Natural killer cell (primary cell): Measurements from ENCODE around the gene BBS9. TPM values are rescaled to one million over a fixed set of nuclear protein-coding genes. Genes with fewer than 3 reads are reported as not detected.
"Not testable (repeated sequence)": the region's sequence is repeated elsewhere in the genome, so short reads cannot be mapped to it uniquely, and the experiment has no call there.

Experiments used
- ATAC-seq, 3 donors: fragments of 150-1000 bp in 2 of 3; fragments of 200-7000 bp in 1 of 3; cut with Tn5 transposase; 1 replicate in 1 of 3; 2 replicates in 2 of 3; pipeline ENCODE4 v1.10.0; 2021; ENCODE audit warnings: mild to moderate bottlenecking in 2 of 3, moderate library complexity in 2 of 3
- DNase-seq, 2 donors: peaks; one replicate each; pipeline versions ENCODE4 v3.0.0 to v3.0.0-alpha.2; 2013 to 2021; ENCODE audit warnings: mixed read lengths in 1 of 2
- H3K27ac ChIP-seq: one replicate; pipeline ENCODE4 v1.5.1; 2013; ENCODE audit warnings: mild to moderate bottlenecking, low read length
- H3K27me3 ChIP-seq: one replicate; pipeline ENCODE4 v1.6.1; 2013; ENCODE audit warnings: low read length; ENCODE audit not compliant: control insufficient read depth, insufficient read depth
- H3K36me3 ChIP-seq: one replicate; pipeline ENCODE4 v1.6.1; 2013; ENCODE audit warnings: low read length; ENCODE audit not compliant: control insufficient read depth, insufficient read depth
- H3K4me1 ChIP-seq: one replicate; pipeline ENCODE4 v1.6.1; 2013; ENCODE audit warnings: low read length; ENCODE audit not compliant: control insufficient read depth, insufficient read depth
- H3K4me3 ChIP-seq: one replicate; pipeline ENCODE4 v1.5.1; 2013; ENCODE audit warnings: low read length
- H3K9me3 ChIP-seq: one replicate; pipeline ENCODE4 v1.6.1; 2013; ENCODE audit warnings: low read length; ENCODE audit not compliant: control insufficient read depth, insufficient read depth
- H3K27ac Mint-ChIP-seq, 2 donors: one replicate each; pipeline ENCODE4 v1.8.0; 2022; ENCODE audit warnings: mild to moderate bottlenecking in 2 of 2, mixed read lengths in 2 of 2, moderate library complexity in 1 of 2
- H3K27me3 Mint-ChIP-seq, 2 donors: one replicate each; pipeline ENCODE4 v1.8.0; 2022; ENCODE audit warnings: low read depth in 2 of 2, mixed read lengths in 2 of 2
- H3K36me3 Mint-ChIP-seq: one replicate; pipeline ENCODE4 v1.8.0; 2022; ENCODE audit warnings: mixed read lengths
- H3K4me1 Mint-ChIP-seq, 2 donors: one replicate each; pipeline ENCODE4 v1.8.0; 2022; ENCODE audit warnings: mixed read lengths in 2 of 2
- H3K4me3 Mint-ChIP-seq: one replicate; pipeline ENCODE4 v1.8.0; 2022; ENCODE audit warnings: mild to moderate bottlenecking, moderate library complexity, mixed read lengths
- H3K9me3 Mint-ChIP-seq, 2 donors: one replicate each; pipeline ENCODE4 v1.8.0; 2022; ENCODE audit warnings: mixed read lengths in 2 of 2
- CTCF ChIP-seq: fragments of 200-600 bp; IDR thresholded peaks from one replicate; pipeline ENCODE4 v1.8.0; 2022; ENCODE audit warnings: antibody characterized with exemption
- WGBS: methylation state at CpG from one replicate; pipeline ENCODE4 v1.1.7; 2013; ENCODE audit warnings: missing lambda C conversion rate; ENCODE audit not compliant: insufficient coverage; 5-methylcytosine and 5-hydroxymethylcytosine counted together
- intact Hi-C: fragments of 100-400 bp; cut with micrococcal nuclease; formaldehyde crosslinking; loops from one replicate; pipeline ENCODE4 v1.14.2; 2022
- total RNA-seq, 4 donors: library from RNA; stranded (reverse); fragments of 120-200 nt in 1 of 4; gene quantifications; one replicate each; pipeline versions ENCODE4 v1.2.3 to v1.2.4, GENCODE V29; 2013 to 2022

BBS9 gene
- total RNA-seq, 3 donors from 2014 or later (not counting 1 experiment from before 2014, with no cell fraction given) = 25.1 to 34.6 (median 34.4) TPM

DNA sequence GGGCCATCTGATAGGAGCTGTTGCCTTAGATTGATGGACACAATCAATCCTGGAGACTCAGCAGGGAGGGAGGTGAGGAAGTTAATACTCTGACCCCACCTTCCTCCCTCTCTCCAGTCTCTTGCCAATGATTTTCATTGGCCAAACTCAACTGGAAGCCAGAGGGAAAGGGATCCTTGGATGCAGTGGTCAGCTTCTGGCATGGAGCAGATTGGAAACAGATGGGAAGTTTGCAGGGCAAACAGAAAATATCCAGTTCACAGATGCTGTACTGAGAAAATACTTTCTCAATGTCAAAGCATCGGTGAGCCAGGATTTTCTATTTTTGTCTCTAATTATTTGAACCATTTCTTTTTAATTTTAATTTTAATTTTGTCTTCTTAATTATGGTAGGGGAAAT is 170.8 kb downstream of the BBS9 start:
- Mint-ChIP-seq H3K27me3 (no peaks in the 10 kb centered on the region), H3K36me3 (peaks cover 19% of the 10 kb centered on the region), H3K4me1 (no peaks in the 10 kb centered on the region), H3K9me3 (peaks cover 7 to 23% of the 10 kb centered on the region in 2 donors), H3K4me3 (no peak overlapping the region), H3K27ac (no peak overlapping the region)
- intact Hi-C loops = no loop called here
- WGBS = no CpG with 5 or more reads among the region's 1 CpG
- Histone ChIP-seq H3K4me1 (no peaks in the 10 kb centered on the region), H3K4me3 (no peak overlapping the region), H3K9me3 (no peaks in the 10 kb centered on the region), H3K27me3 (no peaks in the 10 kb centered on the region), H3K36me3 (no peaks in the 10 kb centered on the region), H3K27ac (no peak overlapping the region)
- no peak for TF ChIP-seq CTCF
- ATAC-seq (no peak), DNase-seq (no peak)

DNA sequence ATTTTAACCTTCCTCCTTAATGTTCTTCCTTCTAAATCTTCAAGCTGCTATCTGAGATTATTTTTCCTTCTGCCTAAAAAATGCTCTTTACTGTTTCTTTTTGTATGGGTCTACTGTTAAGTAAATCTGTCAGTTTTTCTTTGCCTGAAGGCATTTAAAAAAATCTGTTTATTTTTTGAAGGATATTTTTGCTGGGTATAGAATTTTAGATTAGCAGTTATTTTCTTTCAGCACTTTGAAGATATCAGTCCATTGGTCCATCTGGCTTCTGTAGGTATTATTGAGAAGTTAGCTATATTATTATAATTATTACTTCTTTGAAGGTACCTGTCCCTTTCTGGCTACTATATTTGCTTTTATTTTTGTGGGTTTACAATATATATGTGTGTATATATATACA is 171.4 kb downstream of the BBS9 start:
- no peak for TF ChIP-seq CTCF
- H3K36me3 ChIP-seq = no peaks in the 10 kb centered on the region
- intact Hi-C loops = no loop called here
- no peak overlapping the region for H3K4me3 ChIP-seq
- Mint-ChIP-seq H3K9me3 (peaks cover 7 to 24% of the 10 kb centered on the region in 2 donors), H3K27ac (no peak overlapping the region), H3K27me3 (no peaks in the 10 kb centered on the region), H3K4me3 (no peak overlapping the region), H3K4me1 (no peaks in the 10 kb centered on the region), H3K36me3 (peaks cover 19% of the 10 kb centered on the region)
- no peak overlapping the region for H3K27ac ChIP-seq
- no peaks in the 10 kb centered on the region for H3K27me3 ChIP-seq
- DNase-seq = no peak
- no peaks in the 10 kb centered on the region for H3K9me3 ChIP-seq
- H3K4me1 ChIP-seq = no peaks in the 10 kb centered on the region
- ATAC-seq = no peak

- H3K27me3 Mint-ChIP-seq, H3K4me3 Mint-ChIP-seq, H3K27me3 ChIP-seq, H3K4me3 ChIP-seq, H3K27ac Mint-ChIP-seq, H3K9me3 ChIP-seq, H3K27ac ChIP-seq, H3K36me3 ChIP-seq, H3K4me1 Mint-ChIP-seq, ATAC-seq, intact Hi-C loops, DNase-seq, H3K4me1 ChIP-seq: not testable (repeated sequence)
- peaks cover 7 to 27% of the 10 kb centered on the region in 2 donors for H3K9me3 Mint-ChIP-seq
- H3K36me3 Mint-ChIP-seq = peaks cover 19% of the 10 kb centered on the region
- 96% methylated on average over 33 of the region's 33 CpGs for WGBS
Measured at GRCh38 chr7:33303978-33304557, 174.7 kb downstream of the BBS9 start.

GRCh38 chr7:33307205-33307604 is 177.8 kb downstream of the BBS9 start:
- Mint-ChIP-seq H3K36me3 (peaks cover 9% of the 10 kb centered on the region), H3K9me3 (peaks cover 2 to 11% of the 10 kb centered on the region in 2 donors), H3K4me3 (no peak overlapping the region), H3K27ac (no peak overlapping the region), H3K4me1 (no peaks in the 10 kb centered on the region), H3K27me3 (no peaks in the 10 kb centered on the region)
- H3K27ac ChIP-seq = no peak overlapping the region
- no peaks in the 10 kb centered on the region for H3K4me1 ChIP-seq
- intact Hi-C loops = no loop called here
- DNase-seq (no peak), ATAC-seq (no peak)
- no peak overlapping the region for H3K4me3 ChIP-seq
- H3K9me3 ChIP-seq = no peaks in the 10 kb centered on the region
- H3K27me3 ChIP-seq = no peaks in the 10 kb centered on the region
- TF ChIP-seq CTCF = no peak
- no peaks in the 10 kb centered on the region for H3K36me3 ChIP-seq
